ENCODE results near the gene HIGD1A.
"Not testable (repeated sequence)": the region's sequence is repeated elsewhere in the genome, so short reads cannot be mapped to it uniquely, and the experiment has no call there.

HIGD1A gene

DNA sequence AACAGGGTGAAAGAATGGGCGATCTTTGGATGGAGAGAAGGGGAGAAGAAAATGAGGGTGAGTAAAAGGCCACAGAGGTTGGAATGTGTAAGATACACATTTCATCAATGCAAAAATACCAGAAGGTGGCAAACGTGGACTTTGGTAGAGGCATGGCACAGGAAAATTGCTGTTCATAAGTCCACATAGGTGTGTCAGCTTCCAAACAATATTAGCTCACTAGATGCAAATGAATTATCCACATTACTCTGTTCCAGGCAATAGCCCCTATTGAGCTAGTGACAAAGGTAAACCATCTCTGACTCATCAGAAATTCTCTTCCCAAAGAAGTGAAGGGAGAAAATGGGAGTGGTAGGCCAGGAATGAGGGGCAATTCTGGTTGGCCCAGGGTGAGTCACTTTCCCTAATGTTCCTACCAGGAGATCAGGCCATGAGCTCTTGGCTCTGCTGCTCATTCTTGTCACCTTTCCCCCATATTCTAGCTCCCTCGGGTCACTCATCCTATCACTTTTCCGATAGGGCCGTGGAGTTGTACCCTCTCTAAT, 24.9 kb upstream of the HIGD1A start:
- no peak for DNase-seq (ENCODE audit: low read depth)

DNA sequence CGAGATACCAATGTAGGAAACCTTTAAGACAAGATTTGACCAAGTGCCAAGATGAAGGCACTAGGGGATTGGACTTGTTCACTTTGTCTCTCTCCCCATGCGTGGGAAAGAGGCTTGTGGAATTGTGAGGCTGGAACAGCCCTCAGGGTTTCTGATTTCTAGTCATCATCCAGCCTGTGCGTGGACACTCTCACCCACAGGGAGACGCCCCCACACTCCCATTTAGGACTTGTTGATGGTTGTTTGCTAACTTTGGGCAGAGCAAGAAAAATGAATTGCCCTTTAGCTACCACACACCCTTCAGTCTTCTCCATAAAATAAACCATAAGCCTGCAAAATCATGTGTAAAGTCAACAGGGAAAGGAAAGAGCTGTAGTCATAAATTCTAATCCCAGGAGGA, 23.4 kb upstream of the HIGD1A start:
- no peak for DNase-seq (ENCODE audit: low read depth)

DNA sequence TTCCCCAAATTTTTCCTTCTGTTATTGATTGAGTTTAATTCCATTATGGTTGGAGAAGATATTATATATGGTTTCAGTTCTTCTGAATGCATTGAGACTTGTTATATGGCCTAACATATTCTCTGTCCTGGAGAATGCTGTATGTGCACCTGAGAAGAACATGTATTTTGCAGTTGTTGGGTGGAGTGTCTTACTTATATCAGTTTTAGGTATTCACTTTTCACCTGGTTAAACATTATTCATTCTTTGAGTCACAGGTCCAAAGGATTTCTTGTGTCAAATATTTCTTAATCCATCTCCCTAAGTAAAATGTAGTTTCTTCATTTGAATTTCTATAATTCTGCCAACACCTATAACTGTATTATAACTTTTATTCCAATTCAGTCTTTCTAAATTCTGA, 22.7 kb upstream of the HIGD1A start:
- no peak for DNase-seq (ENCODE audit: low read depth)

DNA sequence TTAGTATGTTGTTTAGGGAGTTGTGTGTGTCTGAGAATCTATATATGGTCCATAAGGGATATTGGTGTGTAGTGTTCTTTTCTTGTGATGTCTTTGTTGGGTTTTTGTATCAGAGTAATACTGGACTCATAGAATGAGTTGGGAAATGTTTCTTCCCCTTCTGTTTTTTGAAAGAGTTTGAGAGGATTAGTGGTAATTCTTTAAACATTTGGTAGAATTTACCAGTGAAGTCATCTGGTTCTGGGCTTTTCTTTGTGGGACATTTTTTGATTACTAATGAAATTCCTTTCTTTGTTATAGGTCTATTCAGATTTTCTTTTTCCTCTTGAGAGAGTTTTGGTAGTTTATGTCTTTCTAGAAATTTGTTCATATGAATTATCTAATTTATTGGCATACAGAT, 21.9 kb upstream of the HIGD1A start:
- DNase-seq (ENCODE audit: low read depth): no peak

DNA sequence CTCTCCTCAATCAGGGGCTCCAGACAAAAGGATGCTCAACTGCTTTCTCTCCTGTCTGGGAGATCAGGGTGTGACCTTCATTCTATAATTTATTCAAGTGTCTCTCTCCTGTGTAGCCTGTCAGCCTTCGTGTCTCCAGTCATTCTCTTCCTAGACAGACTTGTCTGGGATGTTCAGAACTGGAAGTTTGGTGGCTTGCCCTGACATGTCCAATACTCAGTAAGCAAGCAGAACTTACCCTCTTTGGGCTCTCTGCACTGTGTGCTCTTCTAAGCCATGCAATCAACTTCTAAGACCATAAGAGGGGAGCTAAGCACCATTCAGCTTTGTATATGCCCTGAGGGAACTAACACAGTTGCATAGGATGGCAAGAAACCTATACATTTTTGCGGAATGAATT, 19.1 kb upstream of the HIGD1A start:
- no peak for DNase-seq (ENCODE audit: low read depth)

DNA sequence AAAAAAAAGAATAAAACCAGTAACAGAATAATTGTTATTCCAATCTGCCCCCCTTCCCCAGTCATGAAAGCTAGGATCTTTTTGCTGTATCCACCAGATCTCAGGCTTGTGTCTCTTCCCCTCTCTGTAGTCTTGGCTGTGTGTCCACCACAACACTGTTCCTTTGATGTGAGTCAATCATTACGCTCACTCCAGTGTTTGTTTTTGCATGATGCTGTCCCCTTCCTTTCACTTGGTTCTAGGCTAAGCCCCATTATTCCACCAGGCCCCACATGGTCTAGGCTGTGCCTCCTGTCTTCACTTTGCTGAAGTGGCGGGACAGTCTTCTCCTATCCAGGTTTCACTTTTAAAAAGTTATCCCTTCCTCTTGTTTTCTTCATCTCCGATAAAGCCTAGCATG, 18.5 kb upstream of the HIGD1A start:
- DNase-seq (ENCODE audit: low read depth): no peak

DNA sequence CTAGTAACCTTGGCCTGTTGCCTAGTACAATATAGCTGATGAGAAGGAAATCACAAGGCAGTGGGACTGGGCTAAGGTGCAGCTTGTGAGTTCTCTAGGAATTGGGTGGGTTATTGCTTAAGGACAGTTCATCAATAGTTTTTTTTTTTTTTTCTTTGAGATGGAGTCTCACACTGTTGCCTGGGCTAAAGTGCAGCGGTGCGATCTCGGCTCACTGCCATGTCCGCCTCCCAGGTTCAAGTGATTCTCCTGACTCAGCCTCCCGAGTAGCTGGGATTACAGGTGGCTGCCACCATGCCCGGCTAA, 16.4 kb upstream of the HIGD1A start:
- DNase-seq (ENCODE audit: low read depth): no peak

DNA sequence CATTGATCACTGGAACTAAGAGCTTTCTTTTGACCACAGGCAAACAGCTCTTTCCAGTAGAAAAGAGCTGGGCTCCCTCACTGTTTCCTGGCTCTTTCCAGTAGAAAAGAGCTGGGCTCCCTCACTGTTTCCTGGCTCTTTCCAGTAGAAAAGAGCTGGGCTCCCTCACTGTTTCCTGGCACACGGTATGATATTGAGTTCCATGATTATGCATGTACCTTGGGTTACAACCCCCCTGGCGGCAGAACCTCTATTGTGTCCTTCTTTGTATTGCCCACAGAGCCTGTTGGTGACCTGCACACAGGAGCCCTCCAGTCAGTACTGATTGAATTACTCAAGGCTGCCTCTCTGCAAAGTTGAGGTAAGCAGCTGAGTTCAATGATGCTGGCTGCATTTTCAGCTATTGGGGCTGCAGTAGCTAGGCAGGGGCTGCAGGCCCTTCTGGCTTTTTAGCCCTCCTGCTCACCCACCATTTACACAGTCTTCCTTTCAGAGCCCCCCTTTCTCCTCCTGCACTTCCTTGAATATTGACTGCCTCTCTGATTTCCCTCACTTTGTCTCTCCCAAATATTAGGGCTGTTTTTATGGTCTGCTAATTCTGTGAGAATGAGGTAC, 15.2 kb upstream of the HIGD1A start:
- no peak for DNase-seq (ENCODE audit: low read depth)

DNA sequence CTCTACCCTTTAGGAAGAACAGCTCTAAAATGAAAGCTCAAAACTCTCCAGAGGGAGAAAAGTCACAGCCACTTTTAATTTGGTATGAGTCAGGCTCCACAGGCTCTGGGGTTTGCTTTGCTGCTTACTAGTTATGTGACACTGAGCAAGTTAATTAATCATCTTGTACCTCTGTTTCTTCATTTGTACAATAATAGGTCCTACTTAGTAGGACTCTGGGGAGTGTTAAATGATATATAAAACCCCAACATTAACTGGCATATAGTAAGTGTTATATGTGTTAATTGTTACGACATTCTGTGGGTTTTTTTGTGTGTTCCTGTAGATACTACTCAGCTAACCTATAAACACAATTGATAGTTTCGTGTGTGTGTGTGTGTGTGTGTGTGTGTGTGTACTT, 11.5 kb upstream of the HIGD1A start:
- no peak for DNase-seq (ENCODE audit: low read depth)

DNA sequence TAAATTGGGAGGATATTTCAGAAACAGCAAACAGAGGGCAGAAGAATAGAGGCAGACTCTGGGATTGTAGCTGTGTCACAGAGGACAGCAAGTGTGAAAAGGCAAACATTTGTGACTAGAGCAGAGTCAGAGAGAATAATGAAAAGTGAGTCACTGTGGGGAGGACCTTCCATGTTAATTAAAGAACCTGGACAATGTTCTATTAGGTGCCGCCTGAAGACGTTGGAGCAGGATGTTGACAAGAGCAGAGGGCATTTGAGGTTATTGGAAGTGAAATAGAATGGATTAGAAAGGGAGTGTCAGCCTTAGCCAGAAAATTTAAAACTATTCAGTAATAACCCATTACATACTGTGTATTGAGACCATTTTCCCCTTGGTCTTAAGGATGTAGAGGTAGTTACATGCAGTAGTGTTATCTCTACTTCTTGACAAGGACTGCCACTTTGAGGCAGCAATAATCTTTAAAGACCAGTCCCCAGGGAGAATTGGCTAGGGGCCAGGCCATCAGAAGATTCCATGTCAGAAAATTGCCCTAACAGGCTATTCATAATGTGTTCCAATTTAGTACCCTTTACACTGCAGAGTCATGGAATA, 10.7 kb upstream of the HIGD1A start:
- no peak for DNase-seq (ENCODE audit: low read depth)

DNA sequence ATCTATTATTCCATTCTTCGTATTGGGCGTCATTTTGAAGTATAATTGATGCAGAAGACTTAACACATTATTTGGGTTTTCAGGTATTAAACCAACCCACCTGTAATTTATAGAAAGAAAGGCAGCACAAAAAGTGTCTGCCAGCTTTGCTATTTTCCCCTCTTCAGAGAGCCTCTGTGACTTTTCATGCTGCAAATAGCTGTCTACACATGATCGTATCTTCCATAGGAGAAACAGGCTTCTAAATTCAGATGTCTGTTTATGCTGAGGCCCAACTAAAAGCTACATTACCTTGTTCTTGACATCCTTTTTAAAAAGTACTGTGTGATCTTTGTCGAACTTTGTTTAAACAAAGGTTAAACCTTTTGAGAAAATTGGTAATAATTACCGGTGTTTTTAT, 10.0 kb upstream of the HIGD1A start:
- DNase-seq (ENCODE audit: low read depth): no peak

DNA sequence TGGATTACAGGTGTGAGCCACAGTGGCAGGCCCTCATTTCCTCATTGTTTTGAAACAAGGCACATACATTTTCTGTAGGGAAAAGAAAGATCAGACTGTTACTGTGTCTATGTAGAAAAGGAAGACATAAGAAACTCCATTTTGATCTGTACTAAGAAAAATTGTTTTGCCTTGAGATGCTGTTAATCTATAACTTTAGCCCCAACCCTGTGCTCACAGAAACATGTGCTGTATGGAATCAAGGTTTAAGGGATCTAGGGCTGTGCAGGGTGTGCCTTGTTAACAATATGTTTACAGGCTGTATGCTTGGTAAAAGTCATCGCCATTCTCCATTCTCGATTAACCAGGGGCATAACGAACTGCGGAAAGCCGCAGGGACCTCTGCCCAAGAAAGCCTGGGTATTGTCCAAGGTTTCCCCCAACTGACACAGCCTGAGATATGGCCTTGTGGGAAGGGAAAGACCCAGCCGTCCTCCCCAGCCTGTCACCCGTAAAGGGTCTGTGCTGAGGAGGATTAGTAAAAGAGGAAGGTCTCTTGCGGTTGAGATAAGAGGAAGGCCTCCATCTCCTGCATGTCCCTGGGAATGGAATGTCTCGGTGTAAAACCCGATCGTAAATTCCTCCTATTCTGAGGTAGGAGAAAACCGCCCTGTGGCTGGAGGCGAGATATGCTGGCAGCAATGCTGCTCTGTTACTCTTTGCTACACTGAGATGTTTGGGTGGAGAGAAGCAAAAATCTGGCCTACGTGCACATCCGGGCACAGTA, 7.0 kb upstream of the HIGD1A start:
- not testable (repeated sequence) for DNase-seq (ENCODE audit: low read depth)

DNA sequence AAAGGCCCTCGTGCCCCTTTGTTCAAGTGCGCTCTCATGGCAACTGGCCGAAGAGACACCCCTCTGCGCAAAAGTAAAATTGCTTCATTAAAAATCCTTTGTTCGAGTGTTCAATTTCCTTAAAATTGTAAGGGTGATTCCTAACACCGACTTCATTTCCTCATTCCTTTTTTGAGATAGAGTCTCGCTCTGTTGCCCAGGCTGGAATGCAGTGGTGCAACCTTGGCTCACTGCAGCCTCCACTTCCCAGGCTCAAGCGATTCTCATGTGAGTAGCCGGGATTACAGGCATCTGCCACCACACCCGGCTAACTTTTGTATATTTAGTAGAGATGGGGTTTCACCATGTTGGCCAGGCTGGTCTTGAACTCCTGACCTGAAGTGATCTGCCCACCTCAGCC, 6.4 kb upstream of the HIGD1A start:
- not testable (repeated sequence) for DNase-seq (ENCODE audit: low read depth)

DNA sequence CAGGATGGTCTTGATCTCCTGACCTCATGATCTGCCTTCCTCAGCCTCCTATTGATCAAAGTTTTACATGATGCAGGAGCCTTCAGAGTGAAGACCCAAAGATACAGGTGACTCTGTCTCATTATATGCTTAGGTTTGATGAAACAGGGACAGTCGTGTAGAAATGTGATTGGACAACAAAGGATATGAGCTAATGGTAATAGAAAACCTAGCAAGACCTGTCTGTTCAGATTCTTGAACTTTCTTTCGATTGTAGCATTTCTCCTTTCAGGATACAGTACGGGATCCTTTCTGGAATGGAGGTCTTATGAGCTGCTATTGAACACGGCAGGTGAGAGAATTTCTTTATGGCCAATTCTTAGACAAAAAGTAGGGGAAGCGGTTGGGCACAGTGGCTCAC, 4.9 kb upstream of the HIGD1A start, which contains the start of gene ACKR2:
Gene ACKR2, plus strand, starts transcription at position 244 of the 400 bp plus-strand sequence. CDS start 55,058 bp downstream, outside the sequence.
- no peak for DNase-seq (ENCODE audit: low read depth)

DNA sequence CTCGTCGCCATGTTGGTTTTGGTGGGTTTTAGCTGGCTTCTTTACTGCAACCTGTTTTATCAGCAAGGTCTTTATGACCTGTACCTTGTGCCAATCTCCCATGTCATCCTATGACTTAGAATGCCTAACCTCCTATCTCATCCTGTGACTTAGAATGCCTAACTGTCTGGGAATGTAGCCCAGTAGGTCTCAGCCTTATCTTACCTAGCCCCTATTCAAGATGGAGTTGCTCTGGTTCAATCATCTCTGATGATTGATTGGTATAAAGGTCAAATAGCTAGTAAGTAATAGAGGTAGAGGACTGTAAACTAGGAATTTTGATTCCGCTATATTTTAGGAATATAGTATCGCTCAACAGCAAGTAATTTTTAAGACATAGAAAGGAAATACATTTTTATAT, 3.6 kb upstream of the HIGD1A start:
- no peak for DNase-seq (ENCODE audit: low read depth)

DNA sequence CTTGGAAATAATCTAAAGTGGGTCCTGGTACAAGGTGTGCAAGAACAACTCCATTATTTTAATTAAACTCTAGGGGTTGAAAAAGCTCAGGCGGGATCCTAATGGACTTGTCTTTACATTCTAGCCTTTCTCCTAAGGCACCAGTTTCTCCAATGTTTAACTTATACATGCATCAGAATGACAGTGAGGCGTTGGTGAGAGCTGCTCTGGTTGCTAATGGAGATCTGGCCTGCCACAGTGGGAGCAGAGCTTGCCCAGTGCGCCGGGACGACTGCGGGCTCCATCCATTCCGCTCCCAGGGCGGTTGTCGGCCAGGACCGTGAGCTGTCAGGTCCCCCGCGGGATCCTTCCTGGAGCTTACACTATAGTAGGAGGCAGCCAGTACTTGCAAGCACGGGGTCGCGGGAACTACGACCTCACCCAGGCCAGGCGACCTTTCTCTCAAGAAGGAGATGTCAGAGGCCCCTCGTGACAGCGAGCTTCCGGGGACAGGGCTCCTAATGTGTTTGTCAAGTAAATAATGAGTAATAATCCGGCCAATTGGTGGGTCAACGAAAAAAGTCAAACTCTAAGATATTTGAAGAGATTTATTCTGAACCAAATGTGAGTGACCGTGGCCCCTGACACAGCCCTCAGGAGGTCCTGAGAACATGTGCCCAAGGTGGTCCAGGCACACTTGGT, 991 bp upstream of the HIGD1A start:
- no peak for DNase-seq (ENCODE audit: low read depth)

DNA sequence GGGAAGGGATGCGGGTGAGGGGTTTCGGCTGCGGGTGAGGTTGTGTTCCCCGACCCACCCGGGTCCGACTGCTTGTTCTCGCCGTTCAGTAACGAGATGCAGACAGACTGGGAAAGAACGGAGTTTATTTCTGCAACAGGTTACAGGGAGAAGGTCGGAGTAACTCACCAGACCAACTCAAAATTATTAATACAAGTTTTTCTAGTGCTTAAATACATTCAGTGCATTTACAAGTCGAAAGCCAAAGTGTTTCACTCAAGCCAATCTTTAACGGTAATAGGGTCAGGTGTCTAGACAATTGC, 492 bp upstream of the HIGD1A start:
- no peak for DNase-seq (ENCODE audit: low read depth)

DNA sequence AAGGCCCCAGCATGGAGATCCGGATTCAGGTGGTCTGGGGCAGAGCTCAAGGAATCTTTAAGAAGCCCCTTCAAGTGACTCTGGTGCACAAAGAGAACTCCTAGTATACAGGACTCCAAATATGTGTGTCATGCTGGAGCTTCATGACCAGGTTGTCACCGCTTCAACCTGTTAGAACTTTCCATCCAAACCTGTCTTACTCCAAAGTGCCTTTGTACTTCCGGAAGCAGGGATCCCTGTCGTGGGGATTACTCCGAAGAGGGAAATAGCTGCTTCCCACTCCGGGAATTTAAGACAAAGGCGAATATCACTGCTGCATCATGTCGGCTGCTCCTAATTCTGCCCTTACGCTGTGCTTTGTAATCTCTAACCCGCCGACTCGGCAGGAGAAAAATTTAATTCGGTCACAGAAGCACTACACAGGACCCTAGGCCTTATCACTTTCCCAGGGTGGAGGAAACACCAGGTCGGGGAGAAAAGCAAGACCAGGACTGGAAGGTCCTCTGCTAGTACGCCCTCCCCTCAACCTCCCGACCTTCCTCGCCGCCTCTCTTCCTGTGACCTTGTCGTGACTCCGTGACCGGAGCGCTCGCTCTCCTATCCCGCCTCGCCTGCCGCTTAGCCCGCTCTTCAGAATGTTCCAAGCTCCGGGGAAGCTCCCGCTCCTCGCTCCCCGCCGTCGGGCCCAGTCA, 730 bp downstream of the HIGD1A start:
- DNase-seq (ENCODE audit: low read depth): no peak

DNA sequence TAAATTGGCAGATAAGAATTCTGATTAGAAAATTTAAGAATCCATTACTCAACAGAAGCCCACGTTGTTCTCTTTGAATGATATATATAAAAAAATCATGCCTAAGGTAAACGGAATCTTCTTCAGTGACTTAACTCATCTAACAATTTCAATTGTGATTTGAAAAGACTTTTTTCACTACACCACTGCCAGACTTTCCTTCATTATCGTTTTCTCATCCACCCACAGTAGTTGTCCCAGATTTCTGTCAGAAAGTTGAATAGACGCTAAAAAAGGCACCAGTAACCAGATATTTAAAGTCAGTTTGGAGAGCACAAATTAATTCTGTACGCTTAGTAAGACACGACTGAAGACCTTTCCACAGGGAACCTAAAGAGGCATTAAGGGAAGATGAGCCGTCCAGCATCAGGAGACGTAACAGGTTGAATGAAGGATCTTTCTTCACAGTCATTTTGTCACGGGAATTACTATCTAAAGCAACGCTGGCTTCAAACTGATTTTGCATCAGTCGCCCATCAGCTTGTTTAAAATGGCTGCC, 1.3 kb downstream of the HIGD1A start:
- DNase-seq (ENCODE audit: low read depth): no peak

DNA sequence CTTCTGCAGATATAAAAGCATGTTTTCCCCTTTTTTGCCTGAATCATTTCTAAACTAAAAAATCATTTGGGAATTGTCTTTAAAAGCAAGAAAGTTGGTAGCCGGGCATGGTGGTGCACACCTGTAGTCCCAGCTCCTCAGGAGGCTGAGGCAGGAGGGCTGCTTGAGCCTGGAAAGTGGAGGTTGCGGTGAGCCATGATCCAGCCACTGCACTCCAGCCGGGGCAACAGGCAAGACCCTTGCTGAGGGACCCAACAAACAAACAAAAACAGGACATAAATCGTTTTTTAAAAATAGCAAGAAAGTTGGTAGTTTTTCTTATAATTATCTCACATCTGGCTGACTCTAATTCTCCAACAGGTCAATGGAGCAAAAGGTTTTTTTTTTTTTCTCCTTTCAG, 2.5 kb downstream of the HIGD1A start:
- no peak for DNase-seq (ENCODE audit: low read depth)

DNA sequence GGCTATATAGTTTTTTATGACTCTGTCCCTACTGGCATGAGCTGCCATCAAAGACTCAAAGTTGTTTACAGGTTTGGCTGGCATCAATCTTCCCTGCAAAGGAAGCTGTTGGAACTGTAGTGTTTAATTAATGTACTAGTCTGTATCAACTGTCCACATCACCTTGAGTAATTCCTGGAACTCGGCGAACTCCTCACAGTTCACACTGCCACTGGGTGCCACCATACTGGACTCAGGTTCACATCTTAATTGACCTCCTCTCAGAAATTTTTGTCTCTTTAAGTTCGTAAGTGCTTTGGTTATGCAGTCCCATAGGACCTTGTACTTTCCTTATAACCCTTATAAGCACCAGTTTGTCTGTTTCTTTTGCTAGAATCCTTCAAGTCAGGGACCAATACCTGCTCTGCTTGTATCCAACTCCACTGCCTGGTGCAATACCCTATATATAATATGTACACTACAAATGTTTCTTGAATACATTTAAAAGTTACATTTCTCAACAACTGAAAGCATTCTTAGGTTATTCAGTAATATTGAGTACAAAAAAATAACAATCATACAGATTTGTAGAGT, 3.2 kb downstream of the HIGD1A start:
- DNase-seq (ENCODE audit: low read depth): no peak

DNA sequence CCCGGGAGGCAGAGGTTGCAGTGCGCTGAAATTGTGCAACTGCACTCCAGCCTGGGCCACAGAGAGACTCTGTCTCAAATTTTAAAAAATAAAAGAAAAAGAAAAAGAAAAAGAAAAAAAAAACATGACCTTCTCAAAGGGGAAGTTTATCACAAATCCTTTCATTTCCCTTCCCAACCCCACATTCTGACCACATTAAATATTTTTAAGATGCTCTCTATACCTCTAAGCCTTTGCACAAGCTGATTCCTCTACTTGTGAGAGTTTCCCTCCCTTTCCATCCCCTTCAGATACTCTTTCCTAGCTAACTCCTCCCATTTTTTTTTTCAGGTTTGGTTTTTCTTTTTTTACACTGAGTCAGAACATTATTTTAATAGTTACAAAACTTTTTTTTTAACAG, 4.0 kb downstream of the HIGD1A start:
- no peak for DNase-seq (ENCODE audit: low read depth)

Measured in GM04503 (cell line).